ENCODE results near the gene SLC25A30. TPM values are rescaled to one million over a fixed set of nuclear protein-coding genes. Genes with fewer than 3 reads are reported as not detected.
"Not testable (repeated sequence)": the region's sequence is repeated elsewhere in the genome, so short reads cannot be mapped to it uniquely, and the experiment has no call there.

SLC25A30 gene
- total and polyA plus RNA-seq, 2 donors, result 2.9 to 5.9 TPM

GRCh38 chr13:45379516-45379915 is 38.7 kb downstream of the SLC25A30 start:
- not testable (repeated sequence) for H3K27ac ChIP-seq (ENCODE audit: low read depth in 1 of 2, low read length in 1 of 2)

GRCh38 chr13:45378786-45379185 is 39.4 kb downstream of the SLC25A30 start:
- WGBS, result 95% methylated on average over 8 of the region's 8 CpGs
- H3K27ac ChIP-seq (ENCODE audit: low read depth in 1 of 2, low read length in 1 of 2); H3K27me3 ChIP-seq (ENCODE audit: control insufficient read depth in 2 of 2, insufficient read depth in 1 of 2, low read length in 1 of 2); DNase-seq (ENCODE audit: low read depth in 6 of 9, low spot score in 9 of 9); H3K9me3 ChIP-seq (ENCODE audit: control insufficient read depth in 2 of 2, insufficient read depth in 1 of 2, low read length in 1 of 2); H3K4me3 ChIP-seq (ENCODE audit: low read length in 2 of 2); H3K36me3 ChIP-seq (ENCODE audit: control insufficient read depth in 2 of 2, insufficient read depth in 2 of 2, low read length in 1 of 2); H3K4me1 ChIP-seq (ENCODE audit: control insufficient read depth in 2 of 2, insufficient read depth in 2 of 2, low read length in 2 of 2): not testable (repeated sequence)

More at GRCh38 chr13:45379516-45379915, 38.7 kb downstream of the SLC25A30 start:
- H3K4me3 ChIP-seq (ENCODE audit: low read length in 2 of 2); H3K9me3 ChIP-seq (ENCODE audit: control insufficient read depth in 2 of 2, insufficient read depth in 1 of 2, low read length in 1 of 2); H3K4me1 ChIP-seq (ENCODE audit: control insufficient read depth in 2 of 2, insufficient read depth in 2 of 2, low read length in 2 of 2); DNase-seq (ENCODE audit: low read depth in 6 of 9, low spot score in 9 of 9); H3K27me3 ChIP-seq (ENCODE audit: control insufficient read depth in 2 of 2, insufficient read depth in 1 of 2, low read length in 1 of 2); H3K36me3 ChIP-seq (ENCODE audit: control insufficient read depth in 2 of 2, insufficient read depth in 2 of 2, low read length in 1 of 2): not testable (repeated sequence)
- 98% methylated on average over 7 of the region's 10 CpGs for WGBS

GRCh38 chr13:45377314-45377713 is 40.9 kb downstream of the SLC25A30 start:
- H3K4me3 ChIP-seq (ENCODE audit: low read length in 2 of 2); H3K27me3 ChIP-seq (ENCODE audit: control insufficient read depth in 2 of 2, insufficient read depth in 1 of 2, low read length in 1 of 2); H3K4me1 ChIP-seq (ENCODE audit: control insufficient read depth in 2 of 2, insufficient read depth in 2 of 2, low read length in 2 of 2); DNase-seq (ENCODE audit: low read depth in 6 of 9, low spot score in 9 of 9); H3K27ac ChIP-seq (ENCODE audit: low read depth in 1 of 2, low read length in 1 of 2); H3K9me3 ChIP-seq (ENCODE audit: control insufficient read depth in 2 of 2, insufficient read depth in 1 of 2, low read length in 1 of 2); H3K36me3 ChIP-seq (ENCODE audit: control insufficient read depth in 2 of 2, insufficient read depth in 2 of 2, low read length in 1 of 2): not testable (repeated sequence)
- 96% methylated on average over 12 of the region's 12 CpGs for WGBS

DNA sequence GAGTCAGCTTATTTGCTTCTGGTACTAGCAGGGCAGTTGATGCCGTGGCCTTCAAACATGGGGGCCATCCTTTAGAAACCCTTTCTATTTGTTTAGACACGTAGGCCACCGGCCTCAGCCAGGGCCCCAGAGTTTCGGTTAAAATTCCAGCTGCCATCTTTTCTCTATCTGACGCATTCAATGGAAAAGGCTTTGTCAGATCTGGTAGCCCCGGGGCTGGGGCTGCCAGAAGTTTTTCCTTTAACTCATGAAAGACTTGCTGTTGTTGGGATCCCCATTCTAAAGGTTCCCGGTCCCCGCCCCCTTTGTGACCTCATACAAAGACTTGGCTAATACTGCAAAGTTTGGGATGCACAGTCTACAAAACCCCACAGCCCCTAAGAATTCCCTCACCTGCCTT is 41.5 kb downstream of the SLC25A30 start:
- H3K36me3 ChIP-seq (ENCODE audit: control insufficient read depth in 2 of 2, insufficient read depth in 2 of 2, low read length in 1 of 2); DNase-seq (ENCODE audit: low read depth in 6 of 9, low spot score in 9 of 9); H3K4me1 ChIP-seq (ENCODE audit: control insufficient read depth in 2 of 2, insufficient read depth in 2 of 2, low read length in 2 of 2); H3K4me3 ChIP-seq (ENCODE audit: low read length in 2 of 2); H3K27ac ChIP-seq (ENCODE audit: low read depth in 1 of 2, low read length in 1 of 2); H3K27me3 ChIP-seq (ENCODE audit: control insufficient read depth in 2 of 2, insufficient read depth in 1 of 2, low read length in 1 of 2); H3K9me3 ChIP-seq (ENCODE audit: control insufficient read depth in 2 of 2, insufficient read depth in 1 of 2, low read length in 1 of 2): not testable (repeated sequence)
- WGBS, result 98% methylated on average over 8 of the region's 8 CpGs

DNA sequence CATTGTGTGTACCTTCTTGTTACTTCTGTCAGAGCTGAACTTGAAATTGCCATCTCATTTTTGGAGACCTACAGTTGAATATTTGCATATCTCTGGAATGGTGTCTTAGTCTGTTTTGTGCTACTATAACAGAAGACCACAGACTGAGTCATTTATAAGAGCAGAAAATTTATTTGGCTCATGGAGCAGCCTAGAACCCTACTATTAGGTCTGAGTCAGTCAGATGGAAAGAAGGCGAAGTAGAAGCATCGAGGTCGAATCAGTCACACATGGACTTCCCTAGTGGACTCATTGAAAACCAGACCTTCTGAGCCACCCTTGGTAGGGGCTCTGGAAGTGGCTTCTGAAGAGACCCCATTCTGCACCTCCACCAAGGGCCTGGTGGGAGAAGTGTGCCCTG is 43.3 kb downstream of the SLC25A30 start:
- Histone ChIP-seq H3K4me1 (ENCODE audit: control insufficient read depth in 2 of 2, insufficient read depth in 2 of 2, low read length in 2 of 2) (peaks cover 0 to 6% of the 10 kb centered on the region in 2 donors), H3K9me3 (ENCODE audit: control insufficient read depth in 2 of 2, insufficient read depth in 1 of 2, low read length in 1 of 2) (no peaks in the 10 kb centered on the region), H3K36me3 (ENCODE audit: control insufficient read depth in 2 of 2, insufficient read depth in 2 of 2, low read length in 1 of 2) (peaks cover 1 to 2% of the 10 kb centered on the region in 2 donors), H3K4me3 (ENCODE audit: low read length in 2 of 2) (no peak overlapping the region), H3K27me3 (ENCODE audit: control insufficient read depth in 2 of 2, insufficient read depth in 1 of 2, low read length in 1 of 2) (no peaks in the 10 kb centered on the region), H3K27ac (ENCODE audit: low read depth in 1 of 2, low read length in 1 of 2) (no peak overlapping the region)
- over 99% methylated on average over 3 of the region's 3 CpGs for WGBS
- DNase-seq (ENCODE audit: low read depth in 6 of 9, low spot score in 9 of 9), result no peak

DNA sequence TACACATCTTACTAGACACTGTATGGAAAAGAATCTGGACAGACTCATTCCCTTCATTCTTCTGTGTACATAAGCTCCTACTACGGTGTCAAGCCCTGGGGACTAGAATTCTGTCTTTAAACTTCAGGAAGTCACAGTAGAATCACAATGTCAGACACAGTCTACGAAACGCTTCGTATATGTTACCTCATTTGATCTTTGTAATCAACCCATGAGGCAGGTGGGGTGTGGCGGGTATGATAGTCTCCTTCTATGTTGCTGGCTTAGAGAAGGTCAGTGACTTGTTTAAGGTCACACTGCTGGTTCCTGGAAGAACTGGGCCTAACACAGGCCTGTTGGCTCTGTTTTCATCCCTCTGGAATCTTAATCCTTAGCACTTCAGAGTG is 45.0 kb downstream of the SLC25A30 start:
- Histone ChIP-seq H3K9me3 (ENCODE audit: control insufficient read depth in 2 of 2, insufficient read depth in 1 of 2, low read length in 1 of 2) (no peaks in the 10 kb centered on the region), H3K36me3 (ENCODE audit: control insufficient read depth in 2 of 2, insufficient read depth in 2 of 2, low read length in 1 of 2) (peaks cover 2 to 3% of the 10 kb centered on the region in 2 donors), H3K27me3 (ENCODE audit: control insufficient read depth in 2 of 2, insufficient read depth in 1 of 2, low read length in 1 of 2) (no peaks in the 10 kb centered on the region), H3K4me1 (ENCODE audit: control insufficient read depth in 2 of 2, insufficient read depth in 2 of 2, low read length in 2 of 2) (peaks cover 0 to 6% of the 10 kb centered on the region in 2 donors), H3K27ac (ENCODE audit: low read depth in 1 of 2, low read length in 1 of 2) (no peak overlapping the region), H3K4me3 (ENCODE audit: low read length in 2 of 2) (no peak overlapping the region)
- DNase-seq (ENCODE audit: low read depth in 6 of 9, low spot score in 9 of 9), result no peak
- 92% methylated on average over 5 of the region's 5 CpGs for WGBS

- H3K27ac ChIP-seq (ENCODE audit: low read depth in 1 of 2, low read length in 1 of 2), result no peak overlapping the region
- no peaks in the 10 kb centered on the region for H3K9me3 ChIP-seq (ENCODE audit: control insufficient read depth in 2 of 2, insufficient read depth in 1 of 2, low read length in 1 of 2)
Measured at GRCh38 chr13:45372189-45373161, 45.7 kb downstream of the SLC25A30 start.

DNA sequence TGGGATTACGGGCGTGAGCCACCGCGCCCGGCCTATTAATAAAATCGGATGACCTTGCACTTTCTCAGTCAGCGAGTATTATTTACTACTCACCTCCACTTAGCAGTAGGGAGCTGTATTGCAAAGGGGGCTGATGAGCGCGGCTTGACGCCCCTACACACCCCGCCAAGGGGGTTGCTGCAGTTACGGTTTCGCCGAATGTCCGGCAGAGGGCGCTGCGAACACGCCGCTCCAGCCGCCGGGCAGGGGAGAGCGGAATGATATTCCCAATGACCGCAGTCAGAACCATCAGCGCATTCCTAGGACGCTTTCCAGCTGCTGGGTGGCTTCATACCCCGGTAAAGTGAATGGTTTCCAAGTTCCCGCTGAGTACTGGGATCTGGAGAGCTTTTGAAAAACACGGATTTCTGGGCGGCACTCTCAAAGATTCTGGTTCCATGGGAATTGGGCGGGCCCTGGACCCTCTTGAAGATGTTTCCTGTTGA is 47.2 kb downstream of the SLC25A30 start:
- DNase-seq (ENCODE audit: low read depth in 6 of 9, low spot score in 9 of 9), result peak in 7 of 9 donors; percentile 9 to 50 (median 23)
- no peaks in the 10 kb centered on the region for H3K27me3 ChIP-seq (ENCODE audit: control insufficient read depth in 2 of 2, insufficient read depth in 1 of 2, low read length in 1 of 2)
- H3K4me1 ChIP-seq (ENCODE audit: control insufficient read depth in 2 of 2, insufficient read depth in 2 of 2, low read length in 2 of 2), result peaks cover 3 to 11% of the 10 kb centered on the region in 2 donors
- H3K4me3 ChIP-seq (ENCODE audit: low read length in 2 of 2), result no peak overlapping the region
- no peaks in the 10 kb centered on the region for H3K9me3 ChIP-seq (ENCODE audit: control insufficient read depth in 2 of 2, insufficient read depth in 1 of 2, low read length in 1 of 2)
- peaks cover 2 to 3% of the 10 kb centered on the region in 2 donors for H3K36me3 ChIP-seq (ENCODE audit: control insufficient read depth in 2 of 2, insufficient read depth in 2 of 2, low read length in 1 of 2)
- H3K27ac ChIP-seq (ENCODE audit: low read depth in 1 of 2, low read length in 1 of 2), result no peak overlapping the region
- 32% methylated on average over 30 of the region's 30 CpGs for WGBS

More at GRCh38 chr13:45372189-45373161, 45.7 kb downstream of the SLC25A30 start:
- DNase-seq (ENCODE audit: low read depth in 6 of 9, low spot score in 9 of 9), result no peak
- Histone ChIP-seq H3K4me3 (ENCODE audit: low read length in 2 of 2) (no peak overlapping the region), H3K36me3 (ENCODE audit: control insufficient read depth in 2 of 2, insufficient read depth in 2 of 2, low read length in 1 of 2) (peaks cover 2 to 3% of the 10 kb centered on the region in 2 donors), H3K4me1 (ENCODE audit: control insufficient read depth in 2 of 2, insufficient read depth in 2 of 2, low read length in 2 of 2) (peaks cover 2 to 9% of the 10 kb centered on the region in 2 donors), H3K27me3 (ENCODE audit: control insufficient read depth in 2 of 2, insufficient read depth in 1 of 2, low read length in 1 of 2) (no peaks in the 10 kb centered on the region)
- WGBS, result 93% methylated on average over 24 of the region's 24 CpGs

DNA sequence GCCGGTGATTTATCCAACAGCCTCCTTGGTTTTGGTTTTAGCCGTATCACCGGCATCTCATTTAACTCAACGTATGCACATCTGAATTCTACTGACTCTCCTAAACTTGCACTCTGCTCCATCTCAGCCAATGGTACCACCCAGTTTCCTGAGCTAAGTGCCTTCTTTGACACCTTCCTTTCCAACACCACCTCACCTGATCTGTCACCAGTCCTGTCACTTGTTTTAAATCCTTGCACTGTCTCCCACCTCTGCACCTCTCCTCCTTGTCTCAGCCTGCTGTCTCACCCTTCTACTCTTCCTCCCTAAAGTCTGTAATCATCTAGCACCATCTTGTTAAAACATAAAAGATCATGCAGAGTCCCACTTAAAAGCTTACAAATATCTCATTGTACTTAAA is 49.1 kb downstream of the SLC25A30 start:
- H3K27ac ChIP-seq (ENCODE audit: low read depth in 1 of 2, low read length in 1 of 2), result no peak overlapping the region
- whole genome bisulfite sequencing, result over 99% methylated on average over 4 of the region's 4 CpGs

More for the DNA sequence above, 49.1 kb downstream of the SLC25A30 start:
- H3K9me3 ChIP-seq (ENCODE audit: control insufficient read depth in 2 of 2, insufficient read depth in 1 of 2, low read length in 1 of 2), result no peaks in the 10 kb centered on the region
- H3K4me3 ChIP-seq (ENCODE audit: low read length in 2 of 2), result no peak overlapping the region
- peaks cover 0 to 3% of the 10 kb centered on the region in 2 donors for H3K36me3 ChIP-seq (ENCODE audit: control insufficient read depth in 2 of 2, insufficient read depth in 2 of 2, low read length in 1 of 2)
- H3K4me1 ChIP-seq (ENCODE audit: control insufficient read depth in 2 of 2, insufficient read depth in 2 of 2, low read length in 2 of 2), result peaks cover 3 to 14% of the 10 kb centered on the region in 2 donors
- no peak for DNase-seq (ENCODE audit: low read depth in 6 of 9, low spot score in 9 of 9)
- H3K27me3 ChIP-seq (ENCODE audit: control insufficient read depth in 2 of 2, insufficient read depth in 1 of 2, low read length in 1 of 2), result no peaks in the 10 kb centered on the region

Measured in thymus (tissue), 11 donors.